BJ (cell line): ENCODE measurements around the gene GNB1. TPM values are rescaled to one million over a fixed set of nuclear protein-coding genes. Genes with fewer than 3 reads are reported as not detected.

Source experiments
- CTCF ChIA-PET: fragments of 350-600 bp; formaldehyde crosslinking; extraction: SDS; loops from one replicate; lab custom pipeline; 2021; ENCODE audit warnings: antibody characterized with exemption, inconsistent platforms; lab: Yijun Ruan, JAX
- POLR2A ChIA-PET: fragments of 300-600 bp; sonication (Branson Sonifier 250); formaldehyde crosslinking; extraction: SDS; loops from one replicate; lab custom pipeline; 2021; ENCODE audit warnings: antibody characterized with exemption; lab: Charles Lee
- DNase-seq: peaks from one replicate; pipeline ENCODE4 v3.0.0-alpha.2; 2011; ENCODE audit warnings: low read depth
- H3K27me3 ChIP-seq: 2 replicates; pipeline ENCODE4 v1.6.0; 2011; ENCODE audit warnings: low read length; ENCODE audit not compliant: control insufficient read depth, insufficient read depth
- H3K36me3 ChIP-seq: 2 replicates; pipeline ENCODE4 v1.5.1; 2011; ENCODE audit warnings: low read length; ENCODE audit not compliant: control insufficient read depth, insufficient read depth
- H3K4me3 ChIP-seq: 2 replicates; pipeline ENCODE4 v1.5.1; 2011; ENCODE audit warnings: low read depth, mild to moderate bottlenecking, control low read depth, low read length
- CTCF ChIP-seq: IDR thresholded peaks from 2 replicates; pipeline ENCODE4 v1.5.1; 2011; ENCODE audit warnings: low read depth, mild to moderate bottlenecking, control low read depth, inconsistent platforms, low read length, moderate library complexity; ENCODE audit not compliant: insufficient read depth
- polyA plus RNA-seq: library from polyadenylated mRNA; depleted of rRNA; stranded (reverse); fragments of >200 nt; gene quantifications from 2 replicates; pipeline ENCODE4 v1.2.3, GENCODE V29; 2011

GNB1 gene
- polyA plus RNA-seq, 1 experiment, result 566 TPM

- H3K27me3 ChIP-seq, result no peaks in the 10 kb centered on the region
- H3K4me3 ChIP-seq, result no peak overlapping the region
- H3K36me3 ChIP-seq, result peaks cover 32% of the 10 kb centered on the region
- ChIA-PET POLR2A (no interaction called here), CTCF (interaction anchor here (1.0 kb wide), 1 partner anchor 149 kb away, joined by 3 read pairs; no protein-coding TSS in a partner anchor)
- DNase-seq, result no peak
- no peak for TF ChIP-seq CTCF
These were observed 134.0 kb downstream of the GNB1 start for GRCh38 chr1:1756661-1757421.

GRCh38 chr1:1755852-1756251, 135.0 kb downstream of the GNB1 start:
- ChIA-PET POLR2A (no interaction called here), CTCF (no interaction called here)
- no peak for TF ChIP-seq CTCF
- H3K4me3 ChIP-seq, result no peak overlapping the region
- no peaks in the 10 kb centered on the region for H3K27me3 ChIP-seq
- peaks cover 31% of the 10 kb centered on the region for H3K36me3 ChIP-seq
- DNase-seq, result no peak

GRCh38 chr1:1755426-1755825, 135.5 kb downstream of the GNB1 start:
- no peak for TF ChIP-seq CTCF
- H3K4me3 ChIP-seq, result no peak overlapping the region
- peaks cover 31% of the 10 kb centered on the region for H3K36me3 ChIP-seq
- ChIA-PET POLR2A (no interaction called here), CTCF (no interaction called here)
- no peaks in the 10 kb centered on the region for H3K27me3 ChIP-seq
- no peak for DNase-seq

GRCh38 chr1:1754051-1754815, 136.7 kb downstream of the GNB1 start:
- Histone ChIP-seq H3K27me3 (no peaks in the 10 kb centered on the region), H3K36me3 (peaks cover 23% of the 10 kb centered on the region), H3K4me3 (no peak overlapping the region)
- ChIA-PET CTCF (interaction anchor here (0.7 kb wide), 1 partner anchor 152 kb away, joined by 3 read pairs; no protein-coding TSS in a partner anchor), POLR2A (no interaction called here)
- TF ChIP-seq CTCF, result no peak
- no peak for DNase-seq

- Histone ChIP-seq H3K27me3 (no peaks in the 10 kb centered on the region), H3K4me3 (no peak overlapping the region), H3K36me3 (peaks cover 21% of the 10 kb centered on the region)
- POLR2A ChIA-PET, result no interaction called here
- TF ChIP-seq CTCF, result no peak
- no peak for DNase-seq
- CTCF ChIA-PET, result no interaction called here
These were observed 137.3 kb downstream of the GNB1 start for GRCh38 chr1:1753607-1754005.
